SK-N-MC (cell line): ENCODE data around the gene MZF1.

Source experiments
- DNase-seq: peaks from one replicate; pipeline ENCODE4 v3.0.0-alpha.2; 2011; ENCODE audit warnings: low read depth, low spot score
- H3K27ac ChIP-seq: fragments of 200-600 bp; sonication (generic); 2 replicates; pipeline ENCODE4 v1.5.1; 2016; ENCODE audit warnings: mixed run types
- H3K36me3 ChIP-seq: fragments of 200-600 bp; sonication (generic); 2 replicates; pipeline ENCODE4 v1.6.1; 2017; ENCODE audit warnings: antibody characterized with exemption, low read length, mixed read lengths; ENCODE audit not compliant: insufficient read depth
- H3K4me3 ChIP-seq: fragments of 200-600 bp; sonication (generic); 2 replicates; pipeline ENCODE4 v1.5.1; 2016
- H3K9ac ChIP-seq: fragments of 200-600 bp; sonication (generic); 2 replicates; pipeline ENCODE4 v1.8.0; 2017; ENCODE audit warnings: mixed run types, mixed read lengths; ENCODE audit not compliant: insufficient read length
- H3K9me3 ChIP-seq: fragments of 200-600 bp; sonication (generic); 2 replicates; pipeline ENCODE4 v1.6.1; 2017; ENCODE audit warnings: low read depth, mild to moderate bottlenecking, antibody characterized with exemption, low read length, moderate library complexity, mixed read lengths
- EZH2 ChIP-seq: fragments of 200-600 bp; sonication (generic); IDR thresholded peaks from one replicate; pipeline ENCODE4 v1.6.1; 2017; ENCODE audit warnings: antibody characterized with exemption
- FOXP2 ChIP-seq: optimal IDR thresholded peaks from 2 replicates; pipeline ENCODE3; 2011; ENCODE audit warnings: mild to moderate bottlenecking, moderate library complexity; ENCODE audit not compliant: insufficient read depth; ENCODE audit errors: extremely low read length, control extremely low read depth
- POLR2AphosphoS5 ChIP-seq: IDR thresholded peaks from 2 replicates; pipeline ENCODE4 v1.6.1; 2012; ENCODE audit warnings: mild to moderate bottlenecking, low read depth, low read length, borderline replicate concordance

Gene MZF1

DNA sequence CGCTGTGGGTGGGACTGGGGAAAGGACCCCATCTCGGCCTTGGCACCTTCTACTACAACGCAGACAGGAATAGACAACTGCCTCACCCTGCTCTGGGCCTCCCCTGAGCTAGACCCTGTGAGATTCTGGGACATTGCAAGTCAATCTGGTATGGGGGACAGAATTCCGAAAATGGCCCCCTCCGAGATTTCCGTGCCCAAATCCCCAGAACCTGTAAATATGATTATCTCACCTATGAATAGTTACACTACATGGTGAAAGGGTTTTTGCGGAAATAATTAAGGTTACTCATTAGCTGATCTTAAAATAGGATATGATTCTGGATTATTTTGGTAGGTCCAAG, 52.9 kb downstream of the MZF1 start:
- no peak for TF ChIP-seq FOXP2
- TF ChIP-seq POLR2AphosphoS5, result no peak
- no peak for TF ChIP-seq EZH2
- peak overlapping the region; percentile 97 for H3K9ac ChIP-seq
- no peaks in the 10 kb centered on the region for H3K9me3 ChIP-seq
- peak overlapping the region; percentile 95 for H3K27ac ChIP-seq
- H3K36me3 ChIP-seq, result peaks cover 14% of the 10 kb centered on the region; the same call in 1 of the 2 replicates
- H3K4me3 ChIP-seq, result peak overlapping the region; percentile 97
- no peak for DNase-seq

- TF ChIP-seq POLR2AphosphoS5, result peak; percentile 84
- TF ChIP-seq EZH2, result no peak
- TF ChIP-seq FOXP2, result peak; percentile 83
- peak within 1 kb of the TSS; percentile 97 for H3K4me3 ChIP-seq
- no peaks in the 10 kb centered on the region for H3K9me3 ChIP-seq
- peaks cover 14% of the 10 kb centered on the region; the same call in 1 of the 2 replicates for H3K36me3 ChIP-seq
- H3K27ac ChIP-seq, result peak within 1 kb of the TSS; percentile 95
- peak; percentile 93 for DNase-seq
- H3K9ac ChIP-seq, result peak within 1 kb of the TSS; percentile 97
Observed at GRCh38 chr19:58519355-58520256, 53.5 kb downstream of the MZF1 start, which contains the start of gene ZBTB45. Gene ZBTB45 (minus strand): TSS chr19:58519810. CDS start chr19:58517673, 2,137 bp downstream.

GRCh38 chr19:58519087-58519354, 54.1 kb downstream of the MZF1 start:
- Histone ChIP-seq H3K36me3 (peaks cover 14% of the 10 kb centered on the region; the same call in 1 of the 2 replicates), H3K9ac (peak overlapping the region; percentile 97), H3K4me3 (peak overlapping the region; percentile 97), H3K27ac (peak overlapping the region; percentile 95), H3K9me3 (no peaks in the 10 kb centered on the region)
- no peak for DNase-seq
- TF ChIP-seq FOXP2, result no peak
- TF ChIP-seq EZH2, result no peak
- peak; percentile 35; the same call in 1 of the 2 replicates for TF ChIP-seq POLR2AphosphoS5

GRCh38 chr19:58518256-58519086, 54.7 kb downstream of the MZF1 start:
- peak overlapping the region; percentile 97 for H3K9ac ChIP-seq
- no peaks in the 10 kb centered on the region for H3K9me3 ChIP-seq
- H3K36me3 ChIP-seq, result peaks cover 14% of the 10 kb centered on the region; the same call in 1 of the 2 replicates
- TF ChIP-seq POLR2AphosphoS5, result no peak; the same call in 1 of the 2 replicates
- no peak for TF ChIP-seq FOXP2
- no peak for TF ChIP-seq EZH2
- no peak for DNase-seq
- peak overlapping the region; percentile 97 for H3K4me3 ChIP-seq
- H3K27ac ChIP-seq, result peak overlapping the region; percentile 95

- Histone ChIP-seq H3K27ac (no peak overlapping the region), H3K4me3 (no peak overlapping the region), H3K9ac (no peak overlapping the region), H3K36me3 (peaks cover 14% of the 10 kb centered on the region; the same call in 1 of the 2 replicates), H3K9me3 (no peaks in the 10 kb centered on the region)
- DNase-seq, result no peak
- TF ChIP-seq EZH2 (no peak), POLR2AphosphoS5 (no peak), FOXP2 (no peak)
Observed at GRCh38 chr19:58516964-58517833, 55.9 kb downstream of the MZF1 start.

DNA sequence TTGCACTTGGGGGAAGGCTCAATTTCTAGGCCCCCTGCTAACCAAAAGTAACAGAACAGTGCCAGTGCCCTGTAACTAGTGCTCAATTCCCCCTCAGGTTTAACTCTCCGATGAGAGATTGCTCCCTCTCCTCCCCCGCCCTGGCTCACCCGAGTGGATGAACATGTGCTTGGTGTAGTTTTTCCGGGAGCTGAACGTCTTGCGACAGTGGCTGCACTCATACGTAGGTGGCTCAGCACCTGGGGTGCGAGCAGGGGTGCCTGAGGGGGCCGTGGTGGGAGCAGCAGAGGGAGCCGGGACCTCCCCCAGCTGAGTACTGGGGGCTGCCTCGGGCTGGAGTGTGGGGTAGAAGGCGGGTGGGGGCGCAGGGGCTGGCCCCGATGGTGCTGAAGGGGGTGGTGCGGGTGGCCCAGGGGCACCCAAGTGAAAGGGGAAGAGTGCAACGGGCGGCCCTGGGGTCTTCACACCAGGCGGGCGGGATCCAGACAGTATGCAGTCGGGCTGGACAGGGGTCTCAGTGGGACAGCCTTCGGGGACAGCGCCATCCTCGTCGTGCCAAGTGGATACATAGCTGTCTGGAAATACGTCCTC, 56.8 kb downstream of the MZF1 start:
- H3K27ac ChIP-seq, result peak overlapping the region; percentile 82
- H3K4me3 ChIP-seq, result peak overlapping the region; percentile 42; the same call in 1 of the 2 replicates
- no peak for TF ChIP-seq POLR2AphosphoS5
- no peak for DNase-seq
- no peaks in the 10 kb centered on the region for H3K9me3 ChIP-seq
- H3K9ac ChIP-seq, result peak overlapping the region; percentile 8
- H3K36me3 ChIP-seq, result peaks cover 14% of the 10 kb centered on the region; the same call in 1 of the 2 replicates

GRCh38 chr19:58515259-58515658, 57.9 kb downstream of the MZF1 start:
- Histone ChIP-seq H3K9me3 (no peaks in the 10 kb centered on the region), H3K9ac (peak overlapping the region; percentile 8), H3K27ac (peak overlapping the region; percentile 82), H3K4me3 (peak overlapping the region; percentile 42), H3K36me3 (peaks cover 14% of the 10 kb centered on the region; the same call in 1 of the 2 replicates)
- TF ChIP-seq FOXP2 (no peak), POLR2AphosphoS5 (no peak), EZH2 (no peak)
- no peak for DNase-seq
